Measurements from ENCODE around the gene TMED7. TPM values are rescaled to one million over a fixed set of nuclear protein-coding genes. Genes with fewer than 3 reads are reported as not detected.

The TMED7 gene
- polyA plus RNA-seq, 1 of the 3 experiments (the other 2 are of a cell fraction) = 41.2 TPM

GRCh38 chr5:115607935-115608334 is 17.9 kb downstream of the TMED7 start:
- Histone ChIP-seq H3K4me1 (ENCODE audit: control insufficient read depth in 1 of 2, insufficient read depth in 2 of 2, low read depth in 1 of 2, low read length in 1 of 2) (no peaks in the 10 kb centered on the region), H3F3A (replicated peaks; ENCODE audit: insufficient read depth) (no peaks in the 10 kb centered on the region), H3K4me3 (ENCODE audit: low read depth in 2 of 2, low read length in 1 of 2) (no peak overlapping the region), H3K9me2 (no peaks in the 10 kb centered on the region), H3K4me2 (no peak overlapping the region), H3K79me2 (ENCODE audit: insufficient read depth) (peaks cover 44% of the 10 kb centered on the region; the same call in 1 of the 2 replicates), H2AFZ (ENCODE audit: low read depth) (no peak overlapping the region), H3K27me3 (ENCODE audit: insufficient read depth) (no peaks in the 10 kb centered on the region), H3K9ac (no peak overlapping the region), H4K20me1 (ENCODE audit: insufficient read depth) (no peaks in the 10 kb centered on the region), H3K27ac (ENCODE audit: low read depth in 2 of 2, low read length in 1 of 2) (no peak overlapping the region; a peak in 1 of 4 replicates), H3K9me3 (no peaks in the 10 kb centered on the region), H3K36me3 (replicated peaks in 1 of 2; ENCODE audit: control insufficient read depth in 1 of 2, insufficient read depth in 2 of 2, low read length in 1 of 2) (peaks cover 65 to 67% of the 10 kb centered on the region in 2 experiments)
- no peak for TF ChIP-seq MEF2A (IDR thresholded peaks at IDR 0.05; ENCODE audit: borderline replicate concordance, low read depth)
- TF ChIP-seq FOXJ3 (CRISPR knock-in tag; IDR thresholded peaks at IDR 0.05) = no peak
- no peak for TF ChIP-seq POLR2AphosphoS5 (IDR thresholded peaks at IDR 0.05; ENCODE audit: low read depth, low read length)
- no peak for TF ChIP-seq USF1 (IDR thresholded peaks at IDR 0.05; ENCODE audit: borderline replicate concordance, low read depth)
- TF ChIP-seq JUND (IDR thresholded peaks at IDR 0.05) = no peak
- TF ChIP-seq IRF3 (IDR thresholded peaks at IDR 0.05; ENCODE audit: low read depth, low read length) = no peak
- TF ChIP-seq RCOR1 (IDR thresholded peaks at IDR 0.05; ENCODE audit: low read length) = no peak
- TF ChIP-seq NRF1 (IDR thresholded peaks at IDR 0.05; ENCODE audit: low read depth, low read length) = no peak
- no peak for TF ChIP-seq FOSL2 (IDR thresholded peaks at IDR 0.05; ENCODE audit: borderline replicate concordance, low read depth)
- TF ChIP-seq MXI1 (IDR thresholded peaks at IDR 0.05; ENCODE audit: low read depth, low read length) = no peak
- TF ChIP-seq RAD21 (IDR thresholded peaks at IDR 0.05; ENCODE audit: low read length) = no peak
- TF ChIP-seq NFIC (IDR thresholded peaks at IDR 0.05; ENCODE audit: borderline replicate concordance) = no peak
- no peak for TF ChIP-seq RXRA (IDR thresholded peaks at IDR 0.05; ENCODE audit: borderline replicate concordance, low read depth)
- no peak for TF ChIP-seq SMC3 (IDR thresholded peaks at IDR 0.05; ENCODE audit: low read depth, low read length)
- no peak for TF ChIP-seq YY1 (IDR thresholded peaks at IDR 0.05; ENCODE audit: low read depth)
- no peak for TF ChIP-seq REST (IDR thresholded peaks at IDR 0.05; ENCODE audit: low read depth, low read length)
- TF ChIP-seq RFX5 (IDR thresholded peaks at IDR 0.05; ENCODE audit: low read length) = no peak
- WGBS (ENCODE audit: low lambda C conversion rate) = 97% methylated on average over 2 of the region's 2 CpGs
- no peak for DNase-seq
- ChIA-PET CTCF (interaction anchor here (0.7 kb wide), 1 partner anchor 16 kb away, joined by 3 read pairs; no protein-coding TSS in a partner anchor), POLR2A (no interaction called here)
